H9 (cell line): Measurements from ENCODE around the gene PRDX3. TPM values are rescaled to one million over a fixed set of nuclear protein-coding genes. Genes with fewer than 3 reads are reported as not detected.

Experiments
- DNase-seq: peaks from one replicate; pipeline ENCODE4 v3.0.0-alpha.2; 2017
- H2AFZ ChIP-seq: one replicate; pipeline ENCODE4 v1.6.1; 2013; ENCODE audit warnings: mild to moderate bottlenecking, low read length, control low read depth, moderate library complexity
- H2AK5ac ChIP-seq: 2 replicates; pipeline ENCODE4 v1.6.1; 2013; ENCODE audit warnings: low read length, control low read depth, mixed read lengths; ENCODE audit not compliant: insufficient read length
- H2BK120ac ChIP-seq: one replicate; pipeline ENCODE4 v1.6.1; 2013; ENCODE audit warnings: low read depth, mild to moderate bottlenecking, low read length, control low read depth, inconsistent platforms; ENCODE audit not compliant: poor library complexity, severe bottlenecking
- H2BK12ac ChIP-seq: 2 replicates; pipeline ENCODE4 v1.6.1; 2013; ENCODE audit warnings: low read length, control low read depth, mixed read lengths, low read depth; ENCODE audit not compliant: insufficient read length
- H2BK15ac ChIP-seq: 2 replicates; pipeline ENCODE4 v1.6.1; 2013; ENCODE audit warnings: low read depth, low read length, control low read depth
- H2BK20ac ChIP-seq: one replicate; pipeline ENCODE4 v1.6.1; 2013; ENCODE audit warnings: low read depth, mild to moderate bottlenecking, low read length, control low read depth, inconsistent platforms; ENCODE audit not compliant: poor library complexity, severe bottlenecking
- H2BK5ac ChIP-seq: 2 replicates; pipeline ENCODE4 v1.6.1; 2013; ENCODE audit warnings: low read length, control low read depth, mixed read lengths; ENCODE audit not compliant: insufficient read length
- H3K14ac ChIP-seq: 2 replicates; pipeline ENCODE4 v1.6.1; 2013; ENCODE audit warnings: low read length, control low read depth; ENCODE audit not compliant: insufficient read depth
- H3K18ac ChIP-seq: 2 replicates; pipeline ENCODE4 v1.6.1; 2013; ENCODE audit warnings: low read depth, mild to moderate bottlenecking, mixed read lengths, low read length, control low read depth; ENCODE audit not compliant: insufficient read length
- H3K23ac ChIP-seq: 2 replicates; pipeline ENCODE4 v1.6.1; 2013; ENCODE audit warnings: low read length, control low read depth, mixed read lengths, low read depth; ENCODE audit not compliant: insufficient read length
- H3K23me2 ChIP-seq: 2 replicates; pipeline ENCODE4 v1.6.1; 2013; ENCODE audit warnings: low read depth, mild to moderate bottlenecking, mixed read lengths, low read length, control low read depth; ENCODE audit not compliant: insufficient read length, poor library complexity, severe bottlenecking
- H3K27ac ChIP-seq: 2 replicates; pipeline ENCODE4 v1.5.1; 2013; ENCODE audit warnings: low read length, control low read depth, mixed read lengths, low read depth; ENCODE audit not compliant: insufficient read length
- H3K27me3 ChIP-seq: 2 replicates; pipeline ENCODE4 v1.6.1; 2013; ENCODE audit warnings: low read length, control low read depth, inconsistent platforms; ENCODE audit not compliant: insufficient read depth
- H3K4ac ChIP-seq: 2 replicates; pipeline ENCODE4 v1.6.1; 2013; ENCODE audit warnings: low read depth, mild to moderate bottlenecking, control low read depth, inconsistent platforms, low read length, moderate library complexity
- H3K4me1 ChIP-seq: 2 replicates; pipeline ENCODE4 v1.6.1; 2013; ENCODE audit warnings: low read length, control low read depth, inconsistent platforms; ENCODE audit not compliant: insufficient read depth
- H3K4me2 ChIP-seq: 2 replicates; pipeline ENCODE4 v1.6.1; 2013; ENCODE audit warnings: low read length, control low read depth, mixed read lengths; ENCODE audit not compliant: insufficient read length, insufficient read depth
- H3K56ac ChIP-seq: 2 replicates; pipeline ENCODE4 v1.6.1; 2013; ENCODE audit warnings: low read depth, mild to moderate bottlenecking, mixed read lengths, low read length, control low read depth; ENCODE audit not compliant: insufficient read length
- H3K79me1 ChIP-seq: 2 replicates; pipeline ENCODE4 v1.6.1; 2013; ENCODE audit warnings: low read depth, mild to moderate bottlenecking, moderate library complexity, low read length, control low read depth, inconsistent platforms; ENCODE audit not compliant: insufficient read depth, poor library complexity, severe bottlenecking
- H3K79me2 ChIP-seq: 2 replicates; pipeline ENCODE4 v1.6.1; 2013; ENCODE audit warnings: low read length, control low read depth, inconsistent platforms; ENCODE audit not compliant: insufficient read depth
- H3K9ac ChIP-seq: 2 replicates; pipeline ENCODE4 v1.6.1; 2013; ENCODE audit warnings: low read length, control low read depth, mixed read lengths; ENCODE audit not compliant: insufficient read length; ENCODE audit errors: extremely low read depth
- H3K9me3 ChIP-seq: one replicate; pipeline ENCODE4 v1.6.1; 2013; ENCODE audit warnings: low read depth, low read length, inconsistent platforms; ENCODE audit not compliant: control insufficient read depth
- H3T11ph ChIP-seq: one replicate; pipeline ENCODE4 v1.6.1; 2013; ENCODE audit warnings: mild to moderate bottlenecking, low read length, control low read depth, inconsistent platforms
- H4K20me1 ChIP-seq: one replicate; pipeline ENCODE4 v1.6.1; 2013; ENCODE audit not compliant: control insufficient read depth, insufficient read length, insufficient read depth
- H4K5ac ChIP-seq: 2 replicates; pipeline ENCODE4 v1.6.1; 2013; ENCODE audit warnings: low read depth, mild to moderate bottlenecking, mixed read lengths, low read length, control low read depth; ENCODE audit not compliant: insufficient read length
- H4K8ac ChIP-seq: replicated peaks from 2 replicates; pipeline ENCODE4 v1.6.1; 2013; ENCODE audit warnings: low read length, control low read depth, mixed read lengths, low read depth; ENCODE audit not compliant: insufficient read length
- H4K91ac ChIP-seq: 2 replicates; pipeline ENCODE4 v1.6.1; 2013; ENCODE audit warnings: low read depth, mild to moderate bottlenecking, moderate library complexity, mixed read lengths, low read length, control low read depth; ENCODE audit not compliant: insufficient read length
- H3K27ac Mint-ChIP-seq, 3 experiments: 2 replicates in 2 of 3; 3 replicates in 1 of 3; pipeline ENCODE4 v1.8.0; 2020 to 2021; ENCODE audit warnings: mixed read lengths in 3 of 3, mild to moderate bottlenecking in 1 of 3, moderate library complexity in 1 of 3
- H3K27me3 Mint-ChIP-seq: 2 replicates; pipeline ENCODE4 v1.8.0; 2021; ENCODE audit warnings: low read depth, mild to moderate bottlenecking, moderate library complexity, mixed read lengths
- H3K36me3 Mint-ChIP-seq, 3 experiments: 2 replicates in 2 of 3; 3 replicates in 1 of 3; pipeline ENCODE4 v1.8.0; 2020 to 2021; ENCODE audit warnings: low read depth in 3 of 3, mixed read lengths in 3 of 3; ENCODE audit not compliant: insufficient read depth in 1 of 3
- H3K4me1 Mint-ChIP-seq, 2 experiments: 2 replicates each; pipeline ENCODE4 v1.8.0; 2020; ENCODE audit warnings: mixed read lengths in 2 of 2
- H3K4me3 Mint-ChIP-seq, 2 experiments: 2 replicates in 1 of 2; 3 replicates in 1 of 2; pipeline ENCODE4 v1.8.0; 2020 to 2021; ENCODE audit warnings: mild to moderate bottlenecking in 2 of 2, mixed read lengths in 2 of 2, moderate library complexity in 1 of 2
- H3K9me3 Mint-ChIP-seq, 2 experiments: 2 replicates in 1 of 2; 3 replicates in 1 of 2; pipeline ENCODE4 v1.8.0; 2020; ENCODE audit warnings: mild to moderate bottlenecking in 2 of 2, mixed read lengths in 2 of 2, moderate library complexity in 1 of 2
- WGBS: extraction: QIAGEN DNeasy Blood & Tissue Kit; methylation state at CpG from one replicate; pipeline ENCODE4 v1.1.7; 2013; ENCODE audit warnings: missing lambda C conversion rate, low lambda C conversion rate, mixed read lengths; ENCODE audit not compliant: insufficient read length; ENCODE audit errors: extremely low coverage; 5-methylcytosine and 5-hydroxymethylcytosine counted together
- total RNA-seq: library from RNA; stranded (reverse); gene quantifications from 2 replicates; pipeline ENCODE4 v1.2.1, GENCODE V29; 2021
- TF ChIP-seq, protein P1 (sequence below): fragments of 200-600 bp; sonication (generic); conservative IDR thresholded peaks from 3 replicates; pipeline ENCODE4 v1.8.0; 2021; ENCODE audit warnings: antibody characterized with exemption, mild to moderate bottlenecking

PRDX3 gene
- total RNA-seq, 1 experiment from 2014 or later: 181 TPM

GRCh38 chr10:119162452-119163092, 16.0 kb downstream of the PRDX3 start:
- H3K14ac ChIP-seq: no peak overlapping the region
- H2BK5ac ChIP-seq: no peak overlapping the region
- H3K4ac ChIP-seq: no peak overlapping the region
- no peaks in the 10 kb centered on the region for H4K20me1 ChIP-seq
- H3K56ac ChIP-seq: no peak overlapping the region
- TF ChIP-seq, protein P1, sequence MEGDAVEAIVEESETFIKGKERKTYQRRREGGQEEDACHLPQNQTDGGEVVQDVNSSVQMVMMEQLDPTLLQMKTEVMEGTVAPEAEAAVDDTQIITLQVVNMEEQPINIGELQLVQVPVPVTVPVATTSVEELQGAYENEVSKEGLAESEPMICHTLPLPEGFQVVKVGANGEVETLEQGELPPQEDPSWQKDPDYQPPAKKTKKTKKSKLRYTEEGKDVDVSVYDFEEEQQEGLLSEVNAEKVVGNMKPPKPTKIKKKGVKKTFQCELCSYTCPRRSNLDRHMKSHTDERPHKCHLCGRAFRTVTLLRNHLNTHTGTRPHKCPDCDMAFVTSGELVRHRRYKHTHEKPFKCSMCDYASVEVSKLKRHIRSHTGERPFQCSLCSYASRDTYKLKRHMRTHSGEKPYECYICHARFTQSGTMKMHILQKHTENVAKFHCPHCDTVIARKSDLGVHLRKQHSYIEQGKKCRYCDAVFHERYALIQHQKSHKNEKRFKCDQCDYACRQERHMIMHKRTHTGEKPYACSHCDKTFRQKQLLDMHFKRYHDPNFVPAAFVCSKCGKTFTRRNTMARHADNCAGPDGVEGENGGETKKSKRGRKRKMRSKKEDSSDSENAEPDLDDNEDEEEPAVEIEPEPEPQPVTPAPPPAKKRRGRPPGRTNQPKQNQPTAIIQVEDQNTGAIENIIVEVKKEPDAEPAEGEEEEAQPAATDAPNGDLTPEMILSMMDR: no peak
- no peak overlapping the region for H3K18ac ChIP-seq
- H3K9me3 ChIP-seq: no peaks in the 10 kb centered on the region
- H3K27ac ChIP-seq: no peak overlapping the region
- no peak overlapping the region for H3K23ac ChIP-seq
- H2BK12ac ChIP-seq: no peak overlapping the region
- Mint-ChIP-seq H3K27ac (no peak overlapping the region), H3K9me3 (no peaks in the 10 kb centered on the region), H3K4me1 (peaks cover 13 to 19% of the 10 kb centered on the region in 2 experiments), H3K4me3 (no peak overlapping the region), H3K36me3 (peaks cover 3 to 32% (median 11%) of the 10 kb centered on the region in 3 experiments), H3K27me3 (no peaks in the 10 kb centered on the region)
- no CpG with 5 or more reads among the region's 5 CpGs for WGBS
- H2AFZ ChIP-seq: no peak overlapping the region
- H3K4me1 ChIP-seq: no peaks in the 10 kb centered on the region
- H2AK5ac ChIP-seq: no peak overlapping the region
- H3K27me3 ChIP-seq: no peaks in the 10 kb centered on the region
- H2BK20ac ChIP-seq: no peak overlapping the region
- H3T11ph ChIP-seq: no peak overlapping the region
- H3K79me2 ChIP-seq: no peaks in the 10 kb centered on the region
- no peak overlapping the region for H2BK120ac ChIP-seq
- no peak overlapping the region for H3K4me2 ChIP-seq
- no peak overlapping the region for H4K8ac ChIP-seq
- no peak for DNase-seq
- H2BK15ac ChIP-seq: no peak overlapping the region
- H4K5ac ChIP-seq: no peak overlapping the region
- H3K23me2 ChIP-seq: peaks cover 5% of the 10 kb centered on the region
- H3K9ac ChIP-seq: no peak overlapping the region
- no peak overlapping the region for H4K91ac ChIP-seq
- H3K79me1 ChIP-seq: no peaks in the 10 kb centered on the region
